A673 (cell line): ENCODE data around the gene MIDN. TPM values are rescaled to one million over a fixed set of nuclear protein-coding genes. Genes with fewer than 3 reads are reported as not detected.

Experiments used
- BruUV-seq: library from RNA; stranded (reverse); fragments of 400-500 nt; replicated peaks from 2 replicates; lab custom pipeline; 2021; lab: Mats Ljungman, UMichigan
- CTCF ChIA-PET: fragments of 300-600 bp; sonication (Branson Sonifier 250); formaldehyde crosslinking; loops from one replicate; lab custom pipeline; 2022; ENCODE audit warnings: antibody characterized with exemption; lab: Charles Lee
- POLR2A ChIA-PET: fragments of 300-600 bp; sonication (Branson Sonifier 250); formaldehyde crosslinking; loops from one replicate; lab custom pipeline; 2022; ENCODE audit warnings: antibody characterized with exemption; ENCODE audit not compliant: low non-redundant PET; lab: Charles Lee
- DNase-seq: peaks from one replicate; pipeline ENCODE4 v3.0.0-alpha.2; 2015; ENCODE audit warnings: low spot score
- H3K27ac ChIP-seq: fragments of 200-600 bp; sonication (generic); 2 replicates; pipeline ENCODE4 v1.5.1; 2016; ENCODE audit warnings: mixed run types, low read depth, mild to moderate bottlenecking, mixed read lengths, antibody characterized with exemption, low read length; ENCODE audit not compliant: poor library complexity, severe bottlenecking
- H3K27me3 ChIP-seq: fragments of 200-600 bp; sonication (generic); replicated peaks from 2 replicates; pipeline ENCODE4 v1.6.1; 2017; ENCODE audit warnings: mixed run types, low read depth, mild to moderate bottlenecking, mixed read lengths, antibody characterized with exemption, low read length; ENCODE audit not compliant: insufficient read depth, poor library complexity
- H3K36me3 ChIP-seq: fragments of 200-600 bp; sonication (generic); 2 replicates; pipeline ENCODE4 v1.6.1; 2016; ENCODE audit warnings: mixed run types, mild to moderate bottlenecking, mixed read lengths, antibody characterized with exemption, low read length; ENCODE audit not compliant: insufficient read depth, poor library complexity, severe bottlenecking
- H3K4me1 ChIP-seq: fragments of 200-600 bp; sonication (generic); 2 replicates; pipeline ENCODE4 v1.6.1; 2017; ENCODE audit warnings: mixed run types, mild to moderate bottlenecking, mixed read lengths, antibody characterized with exemption, low read length; ENCODE audit not compliant: insufficient read depth, poor library complexity, severe bottlenecking
- H3K4me3 ChIP-seq: fragments of 200-600 bp; sonication (generic); 2 replicates; pipeline ENCODE4 v1.5.1; 2016; ENCODE audit warnings: low read depth, mixed run types, mild to moderate bottlenecking, mixed read lengths, low read length; ENCODE audit not compliant: poor library complexity, severe bottlenecking
- H3K9me3 ChIP-seq: fragments of 200-600 bp; sonication (generic); 2 replicates; pipeline ENCODE4 v1.6.1; 2016; ENCODE audit warnings: mixed run types, low read depth, mild to moderate bottlenecking, mixed read lengths, antibody characterized with exemption, low read length; ENCODE audit not compliant: poor library complexity, severe bottlenecking
- EZH2 ChIP-seq: fragments of 200-600 bp; sonication (generic); IDR thresholded peaks from 2 replicates; pipeline ENCODE4 v1.6.1; 2017; ENCODE audit warnings: borderline replicate concordance, low read depth, mild to moderate bottlenecking, mixed read lengths, antibody characterized with exemption, low read length; ENCODE audit not compliant: poor library complexity, severe bottlenecking
- intact Hi-C: fragments of 100-400 bp; cut with micrococcal nuclease; formaldehyde crosslinking; loops from one replicate; pipeline ENCODE4 v1.10.0; 2022; ENCODE audit not compliant: unreplicated experiment
- total RNA-seq: library from RNA; stranded (reverse); gene quantifications from 2 replicates; pipeline ENCODE4 v1.2.3, GENCODE V29; 2021
- TF ChIP-seq, protein P1 (sequence below): fragments of 300-800, 200-600 bp; sonication (generic); conservative IDR thresholded peaks from 2 replicates; pipeline ENCODE4 v1.5.1; 2017; ENCODE audit warnings: low read depth, mild to moderate bottlenecking, antibody characterized with exemption, low read length, moderate library complexity, mixed read lengths

MIDN gene
- total RNA-seq, 1 experiment from 2014 or later, result 169 TPM

DNA sequence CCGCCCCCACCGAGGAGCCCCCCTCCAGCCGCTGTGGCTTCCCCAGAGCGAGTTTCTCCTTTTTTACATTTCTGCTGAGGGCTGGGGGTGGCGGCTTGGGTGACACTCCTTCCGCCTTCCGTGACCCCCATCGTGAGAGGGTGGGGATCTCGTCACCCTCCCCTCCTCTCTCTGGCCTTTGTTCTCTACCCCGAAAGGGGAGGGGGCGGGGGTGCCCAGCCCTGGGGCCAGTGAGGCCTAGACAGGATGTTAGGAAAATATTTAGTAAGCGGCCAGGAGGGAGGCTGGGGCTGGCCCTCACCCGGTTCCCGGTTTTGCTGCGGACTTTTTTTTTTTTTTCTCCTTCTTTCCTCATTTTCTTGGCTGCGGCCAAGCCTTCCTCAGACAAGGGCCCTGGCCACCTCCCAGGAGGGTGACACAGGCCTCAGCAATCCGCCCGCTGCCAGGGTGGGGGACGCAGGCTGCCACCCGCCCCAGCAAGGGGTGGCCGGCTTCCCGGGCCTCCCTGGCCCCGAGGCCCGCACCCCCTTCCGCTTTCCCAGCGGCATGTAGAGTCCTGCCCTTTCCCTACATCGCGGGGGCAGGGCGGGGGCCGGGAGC, 3.9 kb downstream of the MIDN start:
- no peak for DNase-seq
- intact Hi-C loops, result no loop called here
- Histone ChIP-seq H3K9me3 (no peaks in the 10 kb centered on the region), H3K4me1 (peaks cover 42% of the 10 kb centered on the region), H3K36me3 (peaks cover 55% of the 10 kb centered on the region), H3K27ac (peak overlapping the region; percentile 96), H3K27me3 (no peaks in the 10 kb centered on the region), H3K4me3 (peak overlapping the region; percentile 96)
- BruUV-seq, result no TSS peak
- CTCF ChIA-PET, result interaction anchor here (0.7 to 1.4 kb wide), 4 partner anchors 8 to 199 kb away, joined by 4 to 16 read pairs (median 10); partner anchors contain the start of gene CIRBP
- POLR2A ChIA-PET, result interaction anchor here (1.4 kb wide), 1 partner anchor 17 kb away, joined by 26 read pairs; the partner anchor contains the start of gene CIRBP
- TF ChIP-seq, protein P1, sequence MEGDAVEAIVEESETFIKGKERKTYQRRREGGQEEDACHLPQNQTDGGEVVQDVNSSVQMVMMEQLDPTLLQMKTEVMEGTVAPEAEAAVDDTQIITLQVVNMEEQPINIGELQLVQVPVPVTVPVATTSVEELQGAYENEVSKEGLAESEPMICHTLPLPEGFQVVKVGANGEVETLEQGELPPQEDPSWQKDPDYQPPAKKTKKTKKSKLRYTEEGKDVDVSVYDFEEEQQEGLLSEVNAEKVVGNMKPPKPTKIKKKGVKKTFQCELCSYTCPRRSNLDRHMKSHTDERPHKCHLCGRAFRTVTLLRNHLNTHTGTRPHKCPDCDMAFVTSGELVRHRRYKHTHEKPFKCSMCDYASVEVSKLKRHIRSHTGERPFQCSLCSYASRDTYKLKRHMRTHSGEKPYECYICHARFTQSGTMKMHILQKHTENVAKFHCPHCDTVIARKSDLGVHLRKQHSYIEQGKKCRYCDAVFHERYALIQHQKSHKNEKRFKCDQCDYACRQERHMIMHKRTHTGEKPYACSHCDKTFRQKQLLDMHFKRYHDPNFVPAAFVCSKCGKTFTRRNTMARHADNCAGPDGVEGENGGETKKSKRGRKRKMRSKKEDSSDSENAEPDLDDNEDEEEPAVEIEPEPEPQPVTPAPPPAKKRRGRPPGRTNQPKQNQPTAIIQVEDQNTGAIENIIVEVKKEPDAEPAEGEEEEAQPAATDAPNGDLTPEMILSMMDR, result no peak
- no peak for TF ChIP-seq EZH2

DNA sequence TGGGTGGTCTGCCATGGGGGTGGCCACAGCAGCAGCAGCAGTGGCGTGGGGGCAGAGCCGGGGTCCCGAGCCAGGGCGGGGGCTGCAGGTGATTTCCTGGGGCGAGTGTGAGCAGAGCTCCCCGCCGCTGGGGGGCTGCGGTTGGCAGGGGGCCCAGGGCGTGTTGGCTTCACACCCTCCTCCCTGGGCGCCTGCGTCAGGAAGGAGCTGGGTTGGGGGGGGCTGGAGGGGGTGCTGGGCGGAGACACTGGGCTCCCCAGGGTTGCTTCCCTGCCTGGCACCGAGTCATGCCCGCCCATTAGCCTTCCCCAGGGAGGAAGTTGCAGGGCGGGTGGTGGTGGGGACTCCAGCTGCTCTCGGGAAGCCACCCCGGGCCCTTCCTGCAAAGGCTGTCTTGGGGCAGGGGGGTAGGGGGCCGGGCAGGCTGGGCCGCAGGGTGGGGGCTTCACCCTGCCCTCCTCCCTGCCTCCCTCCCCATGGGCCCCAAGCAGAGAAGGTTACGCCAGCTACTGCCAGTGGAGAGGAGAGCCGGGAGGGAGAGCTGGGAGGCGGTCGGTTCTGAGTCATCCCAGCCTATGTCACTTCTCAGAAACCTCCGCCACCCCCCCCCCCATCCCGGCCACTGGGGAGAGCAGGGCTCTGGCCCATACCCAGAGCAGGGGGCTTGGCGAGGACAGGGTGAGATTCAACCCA, 4.6 kb downstream of the MIDN start:
- Histone ChIP-seq H3K27ac (peak overlapping the region; percentile 96), H3K9me3 (no peaks in the 10 kb centered on the region), H3K27me3 (no peaks in the 10 kb centered on the region), H3K4me3 (peak overlapping the region; percentile 96), H3K36me3 (peaks cover 61% of the 10 kb centered on the region), H3K4me1 (peaks cover 49% of the 10 kb centered on the region)
- ChIA-PET POLR2A (interaction anchor here (0.7 to 1.4 kb wide), 2 partner anchors 8 to 16 kb away, joined by 3 to 26 read pairs; partner anchors contain the start of gene CIRBP), CTCF (interaction anchor here (0.7 to 1.4 kb wide), 4 partner anchors 9 to 16 kb away, joined by 5 to 16 read pairs (median 10); partner anchors contain the start of gene CIRBP)
- DNase-seq, result peak; percentile 98
- TF ChIP-seq EZH2, result no peak
- TF ChIP-seq, protein P1, result peak; percentile 46; the same call in 1 of the 2 replicates
- BruUV-seq, result no TSS peak
- intact Hi-C loops, result no loop called here

DNA sequence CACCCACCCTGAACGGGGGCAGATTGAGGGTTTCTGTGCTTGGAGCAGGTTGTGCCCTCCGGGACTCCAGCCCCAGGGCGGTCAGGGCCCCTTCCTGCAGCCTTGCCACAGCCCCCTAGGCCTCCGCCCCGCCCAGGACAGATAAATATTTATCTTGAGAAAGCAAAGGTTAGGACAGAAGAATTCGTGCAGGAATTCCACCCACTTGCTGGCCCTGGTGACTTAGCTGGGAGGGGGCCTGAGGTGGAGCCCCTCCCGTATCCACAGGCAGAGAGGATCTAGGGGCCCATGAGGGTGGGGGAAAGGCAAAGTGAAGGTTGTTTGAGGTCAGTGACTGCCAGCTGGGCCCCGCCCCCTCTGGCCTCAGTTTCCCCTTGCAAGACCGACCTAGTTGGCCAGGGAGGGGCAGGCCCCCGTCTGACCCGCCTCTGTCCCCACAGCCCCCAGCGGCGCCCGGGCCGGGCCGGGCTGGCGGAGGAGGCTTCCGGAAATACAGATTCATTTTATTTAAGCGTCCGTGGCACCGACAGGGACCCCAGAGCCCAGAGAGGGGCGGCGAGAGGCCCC, 5.2 kb downstream of the MIDN start:
- intact Hi-C loops, result no loop called here
- H3K9me3 ChIP-seq, result no peaks in the 10 kb centered on the region
- H3K4me3 ChIP-seq, result peak overlapping the region; percentile 96
- no peak for DNase-seq
- H3K27ac ChIP-seq, result peak overlapping the region; percentile 96
- BruUV-seq, result no TSS peak
- peaks cover 62% of the 10 kb centered on the region for H3K36me3 ChIP-seq
- peaks cover 54% of the 10 kb centered on the region for H3K4me1 ChIP-seq
- ChIA-PET CTCF (interaction anchor here (0.7 to 1.4 kb wide), 4 partner anchors 9 to 15 kb away, joined by 5 to 16 read pairs (median 10); partner anchors contain the start of gene CIRBP), POLR2A (interaction anchor here (0.7 to 1.4 kb wide), 2 partner anchors 9 to 15 kb away, joined by 3 to 26 read pairs; partner anchors contain the start of gene CIRBP)
- TF ChIP-seq, protein P1, result no peak
- TF ChIP-seq EZH2, result no peak
- H3K27me3 ChIP-seq, result no peaks in the 10 kb centered on the region
